K562 (cell line): Measurements from ENCODE around the gene NHLRC2. TPM values are rescaled to one million over a fixed set of nuclear protein-coding genes. Genes with fewer than 3 reads are reported as not detected.
A peak's percentile ranks its signal among the peaks of the same experiment; 100 is the strongest.

Experiments used
- BCL6 ChIP-seq: fragments of 250-450 bp; sonication (Bioruptor Pico); IDR thresholded peaks from 2 replicates; pipeline ENCODE4 v1.4.0; 2020
- CREB3L1 ChIP-seq: fragments of 450-650 bp; IDR thresholded peaks from 2 replicates; pipeline ENCODE4 v1.6.1; 2014; ENCODE audit warnings: low read depth, mild to moderate bottlenecking, moderate library complexity, borderline replicate concordance
- CREM ChIP-seq: IDR thresholded peaks from 2 replicates; pipeline ENCODE4 v1.6.1; 2014; ENCODE audit warnings: antibody characterized with exemption, low read depth
- ELF1 ChIP-seq: fragments of 200-800 bp; sonication (Bioruptor generic); IDR thresholded peaks from 2 replicates; pipeline ENCODE4 v1.6.1; 2016; ENCODE audit warnings: missing genetic modification characterization, missing compliant biosample characterization
- EP300 ChIP-seq: IDR thresholded peaks from 2 replicates; pipeline ENCODE4 v1.6.1; 2012; ENCODE audit warnings: low read length, improper control_type of control experiment
- EWSR1 ChIP-seq: fragments of 450-650 bp; IDR thresholded peaks from 2 replicates; pipeline ENCODE4 v1.6.1; 2018; ENCODE audit warnings: borderline replicate concordance, mild to moderate bottlenecking, low read depth, moderate library complexity; ENCODE audit not compliant: partially characterized antibody
- FOXP1 ChIP-seq: sonication (generic); formaldehyde crosslinking; IDR thresholded peaks from 2 replicates; pipeline ENCODE4 v1.8.0; 2022; ENCODE audit warnings: mild to moderate bottlenecking, missing genetic modification reagents
- HDAC6 ChIP-seq: IDR thresholded peaks from 2 replicates; pipeline ENCODE4 v1.6.1; 2012; ENCODE audit warnings: low read depth, mild to moderate bottlenecking, control low read depth, inconsistent platforms, low read length, moderate library complexity
- HNRNPLL ChIP-seq: fragments of 200-400 bp; formaldehyde crosslinking; IDR thresholded peaks from 2 replicates; pipeline ENCODE4 v1.6.1; 2017; ENCODE audit warnings: low read length, low read depth, mild to moderate bottlenecking; ENCODE audit not compliant: poor library complexity, severe bottlenecking
- NR2C2 ChIP-seq, 2 experiments: fragments of 200-800 bp in 1 of 2; sonication (Bioruptor generic) in 1 of 2; sonication (generic) in 1 of 2; formaldehyde crosslinking in 1 of 2; IDR thresholded peaks; 2 replicates each; pipeline versions ENCODE4 v1.6.1 to v1.8.0; 2016 to 2022; ENCODE audit warnings: mild to moderate bottlenecking in 1 of 2, missing compliant biosample characterization in 1 of 2, missing genetic modification characterization in 1 of 2, missing genetic modification reagents in 1 of 2
- PHF21A ChIP-seq: fragments of 450-650 bp; IDR thresholded peaks from 2 replicates; pipeline ENCODE4 v1.6.1; 2017; ENCODE audit warnings: low read depth, borderline replicate concordance
- PHF8 ChIP-seq: fragments of 200-600 bp; sonication (generic); IDR thresholded peaks from 2 replicates; pipeline ENCODE4 v1.6.1; 2012; ENCODE audit warnings: mixed run types, mild to moderate bottlenecking, inconsistent platforms, low read length, moderate library complexity, borderline replicate concordance
- POLR2A ChIP-seq: fragments of 450-650 bp; conservative IDR thresholded peaks from 2 replicates; pipeline ENCODE4 v1.6.1; 2016
- RBBP5 ChIP-seq: fragments of 200-600 bp; sonication (generic); IDR thresholded peaks from 2 replicates; pipeline ENCODE4 v1.6.1; 2012; ENCODE audit warnings: borderline replicate concordance, mild to moderate bottlenecking, low read length, control low read depth, inconsistent platforms; ENCODE audit not compliant: insufficient read depth, poor library complexity, severe bottlenecking
- SMAD3 ChIP-seq: fragments of 450-650 bp; formaldehyde crosslinking; conservative IDR thresholded peaks from 2 replicates; pipeline ENCODE4 v1.4.0; 2020; ENCODE audit warnings: mild to moderate bottlenecking
- STAT5A ChIP-seq: IDR thresholded peaks from 2 replicates; pipeline ENCODE4 v1.6.1; 2012; ENCODE audit warnings: low read length, inconsistent platforms, borderline replicate concordance
- TGIF2 ChIP-seq: sonication (generic); formaldehyde crosslinking; IDR thresholded peaks from 2 replicates; pipeline ENCODE4 v1.8.1; 2022; ENCODE audit warnings: mild to moderate bottlenecking, missing genetic modification reagents, moderate library complexity
- ZNF253 ChIP-seq: fragments of 250-450 bp; sonication (Bioruptor Pico); conservative IDR thresholded peaks from 2 replicates; pipeline ENCODE4 v1.6.1; 2021; ENCODE audit warnings: mild to moderate bottlenecking
- ZNF609 ChIP-seq: sonication (generic); formaldehyde crosslinking; IDR thresholded peaks from 2 replicates; pipeline ENCODE4 v1.8.1; 2023; ENCODE audit warnings: missing genetic modification reagents, mild to moderate bottlenecking, borderline replicate concordance
- polyA plus RNA-seq, 8 experiments: library from polyadenylated mRNA; depleted of rRNA in 4 of 8; stranded (reverse) in 5 of 8; unstranded in 3 of 8; fragments of >200 nt; fragmentation: Nextera tagmentation in 2 of 8; fragmentation: Illumina TruSeq in 1 of 8; extraction: Ambion mirVana in 2 of 8; extraction: Trizol in 1 of 8; gene quantifications; 2 replicates each; pipeline versions ENCODE4 v1.2.1 to v1.2.3, GENCODE V29; 2011 to 2014; ENCODE audit warnings: inconsistent platforms in 1 of 8, missing spikeins in 1 of 8
- total RNA-seq, 7 experiments: library from RNA; depleted of rRNA in 6 of 7; stranded (reverse); fragments of >200 nt in 6 of 7; fragmentation: Illumina TruSeq in 2 of 7; extraction: Trizol in 2 of 7; gene quantifications; 2 replicates each; pipeline versions ENCODE4 v1.2.1 to v1.2.3, GENCODE V29; 2011 to 2021; ENCODE audit warnings: low replicate concordance in 1 of 7

Gene NHLRC2
- total and polyA plus RNA-seq, 9 of the 15 experiments (the other 6 are each of a cell fraction or from before 2014, with no cell fraction given), result 1.5 to 22.4 (median 10.3) TPM

GRCh38 chr10:113854761-113855588, 514 bp downstream of the NHLRC2 start (continued):
- TF ChIP-seq CREB3L1 (no peak; the same call in 1 of the 2 replicates), PHF21A (no peak), EWSR1 (no peak), BCL6 (CRISPR knock-in tag) (no peak), HNRNPLL (no peak), SMAD3 (CRISPR knock-in tag) (no peak), ZNF253 (no peak), ELF1 (tag) (peak; percentile 9; the same call in 1 of the 2 replicates), HDAC6 (no peak), NR2C2 (CRISPR knock-in tag; IDR thresholded peaks at IDR 0.05) (no peak), NR2C2 (tag; IDR thresholded peaks at IDR 0.05) (no peak), POLR2A (peak; percentile 55), PHF8 (peak; percentile 77; the same call in 1 of the 2 replicates), RBBP5 (peak; percentile 90), ZNF609 (no peak), EP300 (no peak), TGIF2 (CRISPR knock-in tag) (0 out of 2 replicates have a peak, but pooled peaks have one; percentile 49), STAT5A (no peak), FOXP1 (CRISPR knock-in tag) (no peak), CREM (no peak)
